H54 (cell line): ENCODE results near the gene INPP5E.
A peak's percentile ranks its signal among the peaks of the same experiment; 100 is the strongest.

Experiments
- DNase-seq: peaks from one replicate; pipeline ENCODE4 v3.0.0; 2011; ENCODE audit warnings: low spot score, mixed read lengths; ENCODE audit not compliant: insufficient read length
- FAIRE-seq: peaks from 3 replicates; lab custom pipeline; 2011; peaks lifted over from hg19 to GRCh38; lab: Jason Lieb, UNC
- POLR2A ChIP-seq: IDR thresholded peaks from 2 replicates; pipeline ENCODE4 v1.6.1; 2011; ENCODE audit warnings: low read depth, mild to moderate bottlenecking, low read length

Gene INPP5E

GRCh38 chr9:136439481-136440408 lies at the start of gene INPP5E:
INPP5E (minus strand) TSS chr9:136439845; CDS start chr9:136439419, 426 bp downstream.
- TF ChIP-seq POLR2A: peak; percentile 71
- DNase-seq (peak; percentile 98), FAIRE-seq (no peak)

DNA sequence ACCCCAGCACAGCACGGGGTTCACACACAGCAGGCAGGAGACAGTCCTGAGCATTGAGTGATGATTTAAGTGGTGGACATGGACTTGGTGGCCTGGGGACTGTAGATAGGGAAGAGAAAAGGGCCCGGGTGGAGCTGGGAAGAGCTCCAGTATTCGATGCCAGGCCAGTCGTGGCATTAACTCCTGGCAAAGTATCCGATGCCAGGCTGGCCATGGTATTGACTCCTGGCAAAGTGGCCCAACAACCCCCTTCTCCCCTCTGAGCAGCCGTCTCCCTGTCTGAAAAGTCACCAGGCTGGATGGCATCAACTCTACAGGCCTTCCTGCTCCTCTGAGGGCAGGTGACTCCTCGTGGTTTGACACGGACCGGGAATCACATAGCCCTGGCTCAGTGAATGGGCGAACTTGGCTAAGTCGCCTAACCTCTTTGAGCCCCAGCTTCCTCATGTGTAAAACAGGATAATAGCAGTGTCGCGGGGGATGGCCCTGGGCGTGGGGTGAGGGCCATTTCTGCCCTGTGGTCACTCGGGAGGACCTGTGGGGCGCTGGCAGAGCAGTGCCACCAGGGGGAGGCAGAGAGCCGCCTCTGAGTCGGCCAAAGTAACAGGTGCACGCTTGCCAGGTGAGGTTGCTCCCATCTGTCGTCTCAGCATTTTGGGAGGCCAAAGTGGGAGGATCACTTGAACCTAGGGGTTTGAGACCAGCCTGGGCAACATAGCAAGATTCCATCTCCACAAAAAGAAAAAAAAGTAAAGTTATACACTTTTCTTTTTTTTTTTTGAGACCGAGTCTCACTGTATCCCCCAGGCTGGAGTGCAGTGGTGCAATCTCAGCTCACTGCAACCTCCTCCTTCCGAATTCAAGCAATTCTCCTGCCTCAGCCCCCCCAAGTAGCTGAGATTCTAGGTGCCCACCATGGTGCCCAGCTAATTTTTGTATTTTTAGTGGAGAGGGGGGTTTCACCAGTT lies 48.9 kb upstream of the INPP5E start:
- DNase-seq: peak; percentile 92
- TF ChIP-seq POLR2A: no peak
- no peak for FAIRE-seq

DNA sequence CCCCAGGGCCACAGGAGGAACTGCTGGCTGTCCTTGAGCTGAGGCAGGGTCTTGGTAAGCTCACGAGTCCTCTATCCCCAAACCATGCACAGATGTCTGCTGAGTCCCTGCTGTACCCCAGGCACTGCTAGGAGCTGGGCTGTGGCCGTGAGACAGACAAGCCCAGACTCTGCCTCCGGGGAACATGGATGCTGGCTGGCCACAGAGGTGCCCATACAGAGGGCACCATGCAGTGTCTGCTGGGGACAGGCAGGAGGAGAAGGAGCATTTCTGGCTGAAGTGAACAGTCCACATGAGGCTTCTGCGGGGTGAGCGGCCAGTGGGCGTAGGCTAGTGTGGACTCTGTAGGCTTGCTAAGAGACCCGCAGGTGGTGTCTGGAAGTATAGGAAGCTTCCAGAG lies 48.0 kb upstream of the INPP5E start:
- no peak for TF ChIP-seq POLR2A
- no peak for FAIRE-seq
- DNase-seq: no peak

- FAIRE-seq (no peak), DNase-seq (no peak)
- no peak for TF ChIP-seq POLR2A
These were observed 47.4 kb upstream of the INPP5E start for GRCh38 chr9:136486823-136487620.

DNA sequence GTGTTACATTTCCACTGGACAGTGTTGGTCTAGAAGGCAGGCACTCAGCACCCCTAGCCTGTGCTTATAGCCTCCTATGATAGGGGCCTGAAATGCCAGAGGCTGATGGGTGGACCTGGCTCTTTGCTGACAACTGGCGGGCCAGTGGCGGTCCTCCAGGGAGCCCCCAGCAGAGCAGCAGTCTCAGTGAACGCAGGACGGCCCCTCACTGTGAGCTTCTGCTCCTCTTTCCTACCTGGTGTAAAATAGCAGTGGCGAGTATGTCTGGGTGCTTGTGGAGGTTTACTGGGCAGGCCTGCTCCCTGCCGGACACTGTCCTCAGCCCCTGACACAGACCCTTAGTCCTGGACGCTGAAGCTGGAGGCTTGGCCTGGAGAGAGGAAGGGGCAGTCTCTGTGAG lies 46.5 kb upstream of the INPP5E start:
- FAIRE-seq (no peak), DNase-seq (no peak)
- no peak for TF ChIP-seq POLR2A

GRCh38 chr9:136485049-136486045 lies 45.7 kb upstream of the INPP5E start:
- FAIRE-seq (peak; percentile 76), DNase-seq (peak; percentile 93)
- TF ChIP-seq POLR2A: no peak

DNA sequence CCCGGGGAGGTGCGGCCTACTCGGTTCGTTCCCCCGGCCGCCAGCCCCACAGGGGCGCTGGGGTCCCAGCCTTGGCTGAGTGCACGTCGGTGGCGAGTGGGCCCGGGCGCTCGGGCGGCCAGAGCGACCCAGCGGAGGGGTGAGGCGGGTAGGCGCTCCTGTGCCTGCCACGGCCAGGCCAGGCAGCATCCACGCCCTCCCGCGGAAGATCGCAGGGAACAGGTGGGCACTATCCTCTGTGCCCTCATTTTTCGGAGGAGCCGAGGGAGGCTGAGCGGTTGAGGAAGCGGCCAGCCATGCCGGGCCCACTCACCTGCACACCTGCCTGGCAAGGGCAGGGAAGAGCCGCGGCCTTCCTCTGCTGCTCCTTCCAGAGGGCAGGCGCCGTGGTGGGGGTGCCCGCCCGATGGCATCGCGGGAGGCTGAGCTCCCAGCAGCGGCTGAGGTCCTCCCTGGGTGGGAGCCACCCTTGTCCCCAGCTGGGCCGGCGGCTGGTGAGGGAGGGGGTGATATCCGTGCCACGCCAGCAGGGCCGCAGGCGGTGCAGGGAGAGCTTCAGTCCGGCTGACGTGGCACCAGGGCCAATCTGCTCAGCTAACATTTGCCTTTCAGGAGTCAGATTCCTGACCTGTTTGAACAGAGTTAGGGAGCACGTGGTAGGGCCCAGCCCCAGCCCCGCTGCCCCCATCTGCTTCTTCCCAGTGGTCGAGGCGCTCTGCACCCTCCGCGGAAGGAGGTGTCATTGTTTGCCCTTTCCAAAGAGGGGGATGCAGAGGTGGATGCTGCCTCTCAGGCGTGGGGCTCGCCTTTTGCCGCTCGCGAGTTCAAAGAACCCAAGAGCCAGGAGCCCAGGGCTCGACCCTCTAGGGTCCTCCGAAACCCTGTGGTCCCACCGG lies 44.8 kb upstream of the INPP5E start:
- TF ChIP-seq POLR2A: no peak
- DNase-seq (no peak), FAIRE-seq (no peak)

DNA sequence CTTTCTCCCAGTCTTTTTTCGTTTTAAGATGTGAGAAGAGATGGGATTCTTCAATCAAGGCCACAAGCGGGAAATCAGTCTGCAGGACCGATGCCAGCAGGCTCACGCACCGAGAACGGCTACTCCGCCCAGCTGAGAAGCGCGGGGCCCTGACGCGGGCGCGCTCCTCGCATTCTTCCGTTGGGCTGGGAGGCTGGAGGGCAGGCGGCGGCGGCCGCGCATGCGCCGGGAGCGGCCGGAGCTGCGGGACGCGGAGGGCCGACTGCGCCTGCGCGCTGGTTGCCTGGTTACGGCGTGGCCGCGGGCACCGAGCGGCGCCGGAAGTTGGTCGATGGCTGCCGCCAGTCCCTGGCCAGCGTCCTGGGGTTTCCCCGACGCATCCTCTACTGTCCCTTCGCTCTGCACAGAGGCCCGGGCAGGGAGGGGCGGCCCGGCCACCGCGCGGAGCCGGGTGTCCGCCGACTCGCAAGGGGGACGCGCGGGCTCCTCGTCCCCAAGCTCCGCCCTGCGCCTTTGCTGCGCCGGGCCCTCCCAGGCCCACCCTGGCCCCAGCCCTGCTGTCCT lies 44.0 kb upstream of the INPP5E start:
- peak; percentile 55; the same call in 1 of the 2 replicates for TF ChIP-seq POLR2A
- FAIRE-seq (no peak), DNase-seq (peak; percentile 100)

- TF ChIP-seq POLR2A: peak; percentile 94
- FAIRE-seq (no peak), DNase-seq (peak; percentile 98)
These were observed 43.3 kb upstream of the INPP5E start, which contains the start of gene SEC16A for GRCh38 chr9:136482793-136483588. SEC16A (minus strand) TSS chr9:136483040; CDS start chr9:136477615, 5,425 bp downstream.
